IMR-90 (cell line): Measurements from ENCODE around the gene NUAK1.
"Not testable (repeated sequence)": the region's sequence is repeated elsewhere in the genome, so short reads cannot be mapped to it uniquely, and the experiment has no call there.

ENCODE experiments used
- BHLHE40 ChIP-seq: fragments of 150-350 bp; IDR thresholded peaks from 2 replicates; pipeline ENCODE4 v1.6.1; 2016; ENCODE audit warnings: mild to moderate bottlenecking, low read depth, low read length
- CEBPB ChIP-seq: IDR thresholded peaks from 2 replicates; pipeline ENCODE4 v1.6.1; 2012; ENCODE audit warnings: low read depth, low read length, improper control_type of control experiment
- CTCF ChIP-seq: conservative IDR thresholded peaks from 2 replicates; pipeline ENCODE4 v1.5.1; 2012; ENCODE audit warnings: mild to moderate bottlenecking, low read depth, low read length, improper control_type of control experiment
- ELK1 ChIP-seq: fragments of 150-350 bp; IDR thresholded peaks from 2 replicates; pipeline ENCODE4 v1.6.1; 2016; ENCODE audit warnings: low read depth, mild to moderate bottlenecking, low read length, moderate library complexity, borderline replicate concordance
- POLR2A ChIP-seq: IDR thresholded peaks from 2 replicates; pipeline ENCODE4 v1.6.1; 2012; ENCODE audit warnings: mild to moderate bottlenecking, low read depth, low read length
- RAD21 ChIP-seq: IDR thresholded peaks from 2 replicates; pipeline ENCODE4 v1.6.1; 2012; ENCODE audit warnings: low read length, improper control_type of control experiment
- USF2 ChIP-seq: fragments of 150-350 bp; IDR thresholded peaks from 2 replicates; pipeline ENCODE4 v1.6.1; 2017; ENCODE audit warnings: mild to moderate bottlenecking, antibody characterized with exemption, low read length, low read depth

GRCh38 chr12:106016601-106017278 lies 122.0 kb downstream of the NUAK1 start:
- not testable (repeated sequence) for TF ChIP-seq USF2, CTCF, BHLHE40, POLR2A, ELK1, RAD21
- peak; percentile 52; the same call in 1 of the 2 replicates for TF ChIP-seq CEBPB
